Breast epithelium (tissue), 4 donors: Measurements from ENCODE around the gene TRPM3. TPM values are rescaled to one million over a fixed set of nuclear protein-coding genes. Genes with fewer than 3 reads are reported as not detected.

Source experiments
- DNase-seq, 2 donors: peaks; one replicate each; pipeline ENCODE4 v3.0.0-alpha.2; 2019; ENCODE audit warnings: low spot score in 2 of 2
- H3K27ac ChIP-seq, 2 donors: fragments of 200-600 bp; sonication (generic) in 1 of 2; one replicate each; pipeline ENCODE4 v1.5.1; 2016 to 2019; ENCODE audit warnings: mild to moderate bottlenecking in 1 of 2
- H3K27me3 ChIP-seq, 2 donors: fragments of 200-600 bp; sonication (generic) in 1 of 2; one replicate each; pipeline versions ENCODE4 v1.5.1 to v1.6.0; 2017 to 2019; ENCODE audit warnings: control low read depth in 1 of 2, mild to moderate bottlenecking in 1 of 2
- H3K36me3 ChIP-seq: fragments of 200-600 bp; one replicate; pipeline ENCODE4 v1.5.1; 2019
- H3K4me1 ChIP-seq, 2 donors: fragments of 200-600 bp; sonication (generic); one replicate each; pipeline ENCODE4 v1.5.1; 2016 to 2019; ENCODE audit warnings: control low read depth in 1 of 2
- H3K4me3 ChIP-seq, 3 donors: fragments of 200-600 bp; sonication (generic); 1 replicate in 2 of 3; 2 replicates in 1 of 3; pipeline ENCODE4 v1.5.1; 2016 to 2019; ENCODE audit warnings: mild to moderate bottlenecking in 3 of 3, moderate library complexity in 2 of 3
- H3K9me3 ChIP-seq, 2 donors: fragments of 200-600 bp; sonication (generic) in 1 of 2; one replicate each; pipeline ENCODE4 v1.5.1; 2016 to 2019; ENCODE audit warnings: control low read depth in 1 of 2
- POLR2A ChIP-seq: fragments of 450-650 bp; IDR thresholded peaks from one replicate; pipeline ENCODE4 v1.6.1; 2016; ENCODE audit warnings: antibody characterized with exemption, mild to moderate bottlenecking, moderate library complexity
- POLR2AphosphoS5 ChIP-seq, 3 donors: sonication (generic); formaldehyde crosslinking; IDR thresholded peaks; one replicate each; pipeline ENCODE4 v1.6.1; 2017; ENCODE audit warnings: antibody characterized with exemption in 3 of 3
- intact Hi-C: fragments of 100-400 bp; cut with DNase I; formaldehyde crosslinking; loops from one replicate; pipeline ENCODE4 v1.15.1; 2023; ENCODE audit warnings: low total_unique reads
- total RNA-seq, 3 donors: library from RNA; depleted of rRNA; stranded (reverse); fragments of >200 nt; gene quantifications; one replicate each; pipeline ENCODE4 v1.1.0, GENCODE V29; 2016
- TF ChIP-seq, protein P1 (sequence below), 3 donors: fragments of 450-650 bp; IDR thresholded peaks; one replicate each; pipeline ENCODE4 v1.5.1; 2016 to 2017; ENCODE audit warnings: antibody characterized with exemption in 3 of 3, mild to moderate bottlenecking in 3 of 3, moderate library complexity in 3 of 3

Gene TRPM3
- total RNA-seq, 3 donors from 2014 or later = 0.33 to 0.88 (median 0.64) TPM

DNA sequence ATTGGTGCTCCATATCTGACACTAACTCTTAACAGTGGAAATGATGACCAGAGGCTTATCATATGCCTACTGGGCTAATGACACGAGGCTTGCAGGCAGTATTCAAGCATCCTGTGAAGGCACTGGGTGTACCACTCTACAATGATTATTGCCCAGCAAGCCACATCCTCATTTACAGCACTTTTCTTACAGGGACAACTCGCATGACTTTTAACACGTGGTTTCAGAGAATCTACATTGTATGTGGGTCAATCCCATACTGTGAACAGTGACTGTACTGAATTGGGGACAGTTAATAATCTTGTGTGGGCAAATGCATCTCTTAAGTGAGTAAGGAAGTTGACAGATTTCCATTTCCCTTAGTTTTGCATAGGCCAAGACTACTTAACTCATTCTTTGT, 260.0 kb downstream of the TRPM3 start:
- H3K4me1 ChIP-seq = no peaks in the 10 kb centered on the region
- no peaks in the 10 kb centered on the region for H3K36me3 ChIP-seq
- TF ChIP-seq, protein P1, sequence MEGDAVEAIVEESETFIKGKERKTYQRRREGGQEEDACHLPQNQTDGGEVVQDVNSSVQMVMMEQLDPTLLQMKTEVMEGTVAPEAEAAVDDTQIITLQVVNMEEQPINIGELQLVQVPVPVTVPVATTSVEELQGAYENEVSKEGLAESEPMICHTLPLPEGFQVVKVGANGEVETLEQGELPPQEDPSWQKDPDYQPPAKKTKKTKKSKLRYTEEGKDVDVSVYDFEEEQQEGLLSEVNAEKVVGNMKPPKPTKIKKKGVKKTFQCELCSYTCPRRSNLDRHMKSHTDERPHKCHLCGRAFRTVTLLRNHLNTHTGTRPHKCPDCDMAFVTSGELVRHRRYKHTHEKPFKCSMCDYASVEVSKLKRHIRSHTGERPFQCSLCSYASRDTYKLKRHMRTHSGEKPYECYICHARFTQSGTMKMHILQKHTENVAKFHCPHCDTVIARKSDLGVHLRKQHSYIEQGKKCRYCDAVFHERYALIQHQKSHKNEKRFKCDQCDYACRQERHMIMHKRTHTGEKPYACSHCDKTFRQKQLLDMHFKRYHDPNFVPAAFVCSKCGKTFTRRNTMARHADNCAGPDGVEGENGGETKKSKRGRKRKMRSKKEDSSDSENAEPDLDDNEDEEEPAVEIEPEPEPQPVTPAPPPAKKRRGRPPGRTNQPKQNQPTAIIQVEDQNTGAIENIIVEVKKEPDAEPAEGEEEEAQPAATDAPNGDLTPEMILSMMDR (IDR thresholded peaks at IDR 0.05) = no peak
- TF ChIP-seq POLR2A = no peak
- TF ChIP-seq POLR2AphosphoS5 (IDR thresholded peaks at IDR 0.05) = no peak
- peaks cover 0 to 5% of the 10 kb centered on the region in 2 donors for H3K27me3 ChIP-seq
- H3K4me3 ChIP-seq = no peak overlapping the region
- DNase-seq = no peak
- no peaks in the 10 kb centered on the region for H3K9me3 ChIP-seq
- H3K27ac ChIP-seq = no peak overlapping the region
- intact Hi-C loops = no loop called here

DNA sequence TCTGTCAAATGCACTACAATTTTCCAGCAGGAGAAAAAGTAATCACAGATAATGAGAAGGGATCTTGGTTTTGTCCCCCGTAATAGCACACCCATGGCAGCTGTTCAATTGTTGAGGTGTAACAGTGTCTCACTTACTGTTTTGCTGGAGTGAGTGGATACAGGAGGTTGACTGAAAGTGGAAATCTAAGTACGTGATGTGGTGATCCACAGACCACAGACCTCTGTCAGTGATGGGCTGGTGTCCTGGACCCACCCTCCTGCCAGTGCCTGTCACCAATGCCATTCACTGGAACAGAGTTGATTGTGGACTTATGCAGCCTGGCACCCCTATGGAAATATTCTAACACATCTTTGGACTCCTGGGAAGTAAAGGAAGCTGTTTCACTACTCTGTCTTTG, 261.7 kb downstream of the TRPM3 start:
- Histone ChIP-seq H3K27ac (no peak overlapping the region), H3K36me3 (no peaks in the 10 kb centered on the region), H3K4me3 (no peak overlapping the region), H3K9me3 (no peaks in the 10 kb centered on the region), H3K27me3 (peaks cover 0 to 5% of the 10 kb centered on the region in 2 donors), H3K4me1 (no peaks in the 10 kb centered on the region)
- DNase-seq = no peak
- TF ChIP-seq POLR2AphosphoS5 (IDR thresholded peaks at IDR 0.05) (no peak), POLR2A (no peak)
- TF ChIP-seq, protein P1 (IDR thresholded peaks at IDR 0.05) = no peak
- intact Hi-C loops = no loop called here

DNA sequence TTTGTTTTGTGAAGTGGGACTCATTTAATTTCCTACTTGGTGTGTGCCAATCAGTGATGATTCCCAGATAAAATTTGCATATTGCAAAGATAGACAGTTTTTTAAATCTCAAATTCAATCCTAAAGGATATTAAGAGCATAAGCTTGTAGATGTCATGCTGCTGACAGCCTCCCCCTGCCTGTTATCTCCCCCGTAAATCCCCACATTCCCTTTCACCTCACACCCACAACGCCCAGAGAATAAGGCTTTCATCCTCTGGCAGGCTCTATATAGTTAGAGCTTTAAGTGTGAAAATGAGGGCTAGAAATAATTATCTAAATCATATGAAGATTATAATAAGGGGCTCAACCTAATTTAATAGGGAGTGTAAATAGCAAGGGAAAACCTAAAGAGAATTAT, 265.0 kb downstream of the TRPM3 start:
- H3K4me3 ChIP-seq = no peak overlapping the region
- H3K27ac ChIP-seq = no peak overlapping the region
- TF ChIP-seq POLR2A = no peak
- TF ChIP-seq, protein P1 (IDR thresholded peaks at IDR 0.05) = no peak
- TF ChIP-seq POLR2AphosphoS5 (IDR thresholded peaks at IDR 0.05) = no peak
- intact Hi-C loops = no loop called here
- DNase-seq = no peak
- no peaks in the 10 kb centered on the region for H3K36me3 ChIP-seq
- H3K4me1 ChIP-seq = no peaks in the 10 kb centered on the region
- H3K9me3 ChIP-seq = no peaks in the 10 kb centered on the region
- H3K27me3 ChIP-seq = peaks cover 0 to 5% of the 10 kb centered on the region in 2 donors

DNA sequence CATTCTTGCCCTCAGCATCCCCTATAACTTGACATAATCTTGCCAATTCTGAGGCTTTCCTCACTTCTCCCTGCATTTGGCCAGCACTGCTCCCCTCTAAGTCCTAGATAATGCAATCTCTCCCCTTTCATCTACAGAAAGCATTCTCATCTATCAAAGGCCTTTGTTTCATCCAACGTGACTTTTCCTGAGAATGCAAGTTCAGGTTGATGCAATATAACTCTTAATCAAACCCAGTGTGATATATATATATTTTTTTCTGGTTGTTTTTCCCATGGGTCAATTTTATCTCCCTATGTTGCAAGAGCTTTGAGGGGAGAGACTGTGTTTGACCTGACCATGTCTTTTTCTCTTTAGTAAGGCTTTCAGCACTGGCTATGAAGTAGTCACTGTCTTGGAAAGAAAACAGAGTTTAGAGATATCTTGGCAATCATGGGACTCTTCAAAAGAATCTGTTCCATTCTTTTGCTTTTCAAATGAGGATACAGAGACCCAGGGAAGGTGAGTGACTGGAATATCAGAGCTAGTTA, 268.6 kb downstream of the TRPM3 start:
- no peak overlapping the region for H3K27ac ChIP-seq
- no peak for TF ChIP-seq POLR2AphosphoS5 (IDR thresholded peaks at IDR 0.05)
- TF ChIP-seq POLR2A = no peak
- TF ChIP-seq, protein P1 (IDR thresholded peaks at IDR 0.05) = no peak
- H3K36me3 ChIP-seq = no peaks in the 10 kb centered on the region
- H3K4me1 ChIP-seq = no peaks in the 10 kb centered on the region
- no peak overlapping the region for H3K4me3 ChIP-seq
- no peak for DNase-seq
- intact Hi-C loops = no loop called here
- no peaks in the 10 kb centered on the region for H3K9me3 ChIP-seq
- no peaks in the 10 kb centered on the region for H3K27me3 ChIP-seq

DNA sequence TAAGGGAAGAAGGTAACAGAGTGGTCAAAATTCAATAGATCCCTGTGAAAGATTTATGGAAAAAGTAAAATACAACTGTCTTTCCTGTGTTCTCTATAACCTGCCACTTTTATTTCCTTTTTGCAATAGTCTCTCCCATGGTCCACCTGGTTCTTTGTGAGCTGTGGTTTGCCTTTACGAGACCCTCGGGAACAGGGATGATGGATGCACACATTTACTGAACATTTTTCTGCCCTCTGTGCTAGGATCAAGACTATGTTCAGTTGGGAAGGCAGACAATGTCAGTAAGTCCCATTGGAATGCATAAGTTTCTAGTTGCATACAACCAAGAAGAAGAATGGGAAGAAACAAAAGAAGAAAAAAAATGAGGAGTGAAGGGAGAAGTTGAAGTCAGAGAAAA, 281.2 kb downstream of the TRPM3 start:
- H3K27me3 ChIP-seq = no peaks in the 10 kb centered on the region
- H3K4me3 ChIP-seq = no peak overlapping the region
- intact Hi-C loops = no loop called here
- H3K36me3 ChIP-seq = no peaks in the 10 kb centered on the region
- TF ChIP-seq POLR2AphosphoS5 (IDR thresholded peaks at IDR 0.05) (no peak), POLR2A (no peak)
- TF ChIP-seq, protein P1 (IDR thresholded peaks at IDR 0.05) = no peak
- no peaks in the 10 kb centered on the region for H3K4me1 ChIP-seq
- no peaks in the 10 kb centered on the region for H3K9me3 ChIP-seq
- DNase-seq = no peak
- H3K27ac ChIP-seq = no peak overlapping the region
